HG03045 (cell line): ENCODE results near the gene MOBP.
"Not testable (repeated sequence)": the region's sequence is repeated elsewhere in the genome, so short reads cannot be mapped to it uniquely, and the experiment has no call there.

ENCODE experiments used
- ATAC-seq: cut with Tn5 transposase; IDR thresholded peaks from one replicate; pipeline ENCODE4 v1.9.1; 2021; ENCODE audit warnings: mild to moderate bottlenecking, moderate library complexity; ENCODE audit not compliant: unreplicated experiment

Gene MOBP

DNA sequence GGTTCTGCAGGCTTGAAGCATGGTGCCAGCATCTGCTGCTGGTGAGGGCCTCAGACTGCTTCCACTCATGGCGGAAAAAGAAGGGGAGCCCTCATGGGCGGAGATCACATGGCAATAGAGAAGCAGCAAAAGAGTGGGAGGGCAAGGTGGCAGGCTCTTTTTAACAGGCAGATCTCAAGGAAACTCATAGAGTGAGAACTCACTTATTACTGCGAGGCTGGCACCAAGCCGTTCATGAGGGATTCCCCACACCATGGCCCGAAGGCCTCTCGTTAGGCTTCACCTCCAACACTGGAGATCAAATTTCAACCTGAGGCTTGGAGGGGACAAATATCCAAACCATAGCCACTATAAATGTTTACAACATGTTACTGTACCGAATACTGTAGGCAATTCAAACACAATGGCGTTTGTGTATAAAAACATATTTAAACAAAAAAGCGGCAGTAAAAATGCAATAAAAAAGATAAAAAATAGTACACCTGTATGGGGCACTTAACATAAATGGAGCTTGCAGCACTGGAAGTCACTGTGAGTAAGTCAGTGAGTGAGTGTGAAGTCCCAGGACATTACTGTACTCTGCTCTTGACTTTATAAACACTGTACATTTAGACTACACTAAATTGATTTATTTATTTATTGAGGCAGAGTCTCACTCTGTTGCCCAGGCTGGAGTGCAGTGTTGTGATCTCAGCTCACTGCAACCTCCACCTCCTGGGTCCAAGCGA lies 18.8 kb upstream of the MOBP start:
- no peak for ATAC-seq

DNA sequence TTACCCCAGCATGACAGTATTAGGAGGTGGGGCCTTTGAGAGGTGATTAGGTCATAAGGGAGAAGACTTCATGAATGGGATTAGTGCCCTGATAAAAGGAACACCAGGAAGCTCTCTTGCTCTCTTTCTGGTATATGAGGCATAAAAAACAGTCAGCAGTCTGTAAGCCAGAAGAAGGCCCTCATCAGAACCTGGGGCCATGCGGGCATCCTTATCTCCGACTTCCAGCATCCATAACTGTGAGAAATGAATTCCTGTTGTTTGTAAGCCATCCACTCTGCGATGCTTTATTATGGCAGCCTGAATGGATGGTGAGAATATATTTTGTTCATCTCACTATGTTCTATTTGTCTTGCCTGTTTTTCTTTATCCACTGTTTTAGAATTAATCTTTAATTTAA lies 17.7 kb upstream of the MOBP start:
- no peak for ATAC-seq

DNA sequence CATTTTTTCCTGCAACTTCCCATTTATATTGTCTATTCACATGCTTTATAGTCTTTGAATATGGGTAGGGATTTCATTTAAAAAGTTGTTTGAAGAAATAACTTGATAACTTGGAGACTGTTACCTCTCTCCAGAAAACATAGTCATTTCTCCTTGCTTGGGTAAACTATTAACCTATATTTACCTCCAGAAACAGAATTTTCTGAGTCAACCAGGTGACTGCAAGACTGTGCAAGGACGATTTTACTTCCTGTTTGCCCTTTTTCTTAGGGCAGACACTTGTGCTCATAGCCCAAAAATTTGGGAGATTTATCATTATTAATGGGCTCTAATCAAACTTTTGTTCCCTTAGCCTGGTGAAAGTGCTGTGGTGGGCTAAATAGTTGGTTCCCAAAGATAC lies 14.3 kb upstream of the MOBP start:
- no peak for ATAC-seq

DNA sequence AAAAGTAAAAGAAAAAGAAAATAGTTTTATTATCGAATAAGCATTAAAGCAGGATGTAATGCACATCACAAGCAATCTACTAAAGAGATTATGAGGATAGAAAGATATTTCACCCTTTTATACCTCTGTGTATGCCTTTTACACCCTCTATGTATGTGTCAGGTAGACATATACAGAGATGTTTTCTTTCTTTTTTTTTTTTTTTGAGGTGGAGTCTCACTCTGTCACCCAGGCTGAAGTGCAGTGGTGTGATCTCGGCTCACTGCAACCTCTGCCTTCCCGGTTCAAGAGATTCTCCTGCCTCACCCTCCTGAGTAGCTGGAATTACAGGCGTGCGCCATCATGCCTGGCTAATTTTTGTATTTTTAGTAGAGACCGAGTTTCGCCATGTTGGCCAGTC lies 13.6 kb upstream of the MOBP start:
- ATAC-seq = not testable (repeated sequence)

DNA sequence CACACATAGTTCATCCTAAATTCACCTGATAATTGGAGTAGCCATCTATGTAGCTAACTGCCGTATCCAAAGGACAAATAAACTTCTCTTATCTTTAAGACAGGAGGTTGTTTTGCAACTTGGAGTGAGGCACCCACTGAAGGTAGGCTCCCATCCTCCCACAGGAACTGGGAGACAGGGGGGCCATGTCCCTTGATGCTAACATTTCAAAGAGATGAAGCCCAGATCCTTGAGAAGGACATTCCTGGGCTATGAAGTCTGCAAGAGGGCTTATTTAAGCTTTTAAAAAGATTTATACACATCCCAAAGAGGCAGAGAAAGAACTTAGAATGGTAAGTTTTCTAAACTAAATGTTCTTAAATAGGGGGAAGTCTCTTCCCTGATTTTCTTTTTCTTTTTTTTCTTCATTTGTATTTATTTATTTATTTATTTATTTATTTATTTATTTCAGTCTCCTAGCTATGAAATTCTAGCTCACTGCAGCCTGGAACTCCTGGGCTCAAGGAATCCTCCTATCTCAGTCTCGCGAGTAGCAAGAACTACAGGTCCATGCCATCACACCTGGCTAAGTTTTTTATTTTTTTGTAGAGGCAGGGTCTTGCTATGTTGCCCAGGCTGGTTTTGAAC lies 12.8 kb upstream of the MOBP start:
- ATAC-seq = no peak

DNA sequence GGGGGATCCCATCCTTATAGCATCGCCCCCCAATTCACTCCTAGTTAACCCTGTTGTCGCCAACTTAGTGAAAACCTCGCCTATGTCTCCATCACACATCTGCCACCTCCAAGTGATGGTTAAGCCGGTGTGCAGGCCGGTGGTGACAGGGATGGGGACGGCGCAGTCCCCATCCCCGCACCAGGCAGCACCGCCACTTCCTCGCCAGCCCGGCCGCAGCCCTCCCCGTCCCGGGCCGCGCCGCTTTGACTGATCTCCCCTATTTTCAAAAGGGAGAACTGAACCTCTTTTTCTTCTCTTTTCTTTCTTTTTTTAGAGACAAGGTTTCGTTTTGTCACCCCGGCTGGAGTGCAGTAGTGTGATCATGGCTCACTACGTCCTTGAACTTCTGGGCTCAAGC lies 11.3 kb upstream of the MOBP start:
- ATAC-seq = no peak

DNA sequence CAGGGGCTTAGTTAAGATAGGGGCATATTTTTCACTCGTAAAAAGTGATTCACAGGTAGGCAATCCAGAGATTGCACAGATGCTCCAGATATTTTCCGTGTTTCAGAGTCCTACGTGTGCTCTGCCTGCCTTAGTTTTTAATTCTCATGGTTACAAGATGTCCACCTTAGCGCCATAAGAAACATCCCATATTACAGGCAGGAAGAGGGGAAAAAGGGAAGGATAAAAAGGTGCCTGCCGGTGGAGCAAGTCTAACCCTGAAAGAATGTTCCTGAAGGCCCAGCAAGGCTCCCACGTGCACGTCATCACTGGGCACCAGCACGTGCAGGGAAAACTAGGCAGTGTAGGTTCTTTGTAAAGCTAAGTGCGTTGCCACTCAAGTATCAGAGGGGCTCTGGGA lies 10.1 kb upstream of the MOBP start:
- ATAC-seq = no peak

DNA sequence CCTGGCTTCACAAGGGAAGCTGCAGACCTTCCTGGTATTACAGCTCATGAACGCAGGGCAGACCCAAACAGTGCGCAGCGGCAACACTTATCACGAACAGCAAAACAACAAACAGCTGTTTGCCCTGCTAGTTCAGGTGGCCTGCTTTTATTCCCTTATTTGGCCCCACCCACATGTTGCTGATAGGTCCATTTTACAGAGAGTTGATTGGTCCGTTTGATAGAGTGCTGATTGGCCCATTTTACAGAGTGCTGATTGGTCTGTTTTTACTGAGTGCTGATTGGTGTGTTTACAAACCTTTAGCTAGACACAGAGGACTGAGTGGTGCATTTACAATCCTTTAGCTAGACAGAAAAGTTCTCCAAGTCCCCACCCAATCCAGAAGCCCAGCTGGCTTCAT lies 8.9 kb upstream of the MOBP start:
- ATAC-seq = not testable (repeated sequence)

DNA sequence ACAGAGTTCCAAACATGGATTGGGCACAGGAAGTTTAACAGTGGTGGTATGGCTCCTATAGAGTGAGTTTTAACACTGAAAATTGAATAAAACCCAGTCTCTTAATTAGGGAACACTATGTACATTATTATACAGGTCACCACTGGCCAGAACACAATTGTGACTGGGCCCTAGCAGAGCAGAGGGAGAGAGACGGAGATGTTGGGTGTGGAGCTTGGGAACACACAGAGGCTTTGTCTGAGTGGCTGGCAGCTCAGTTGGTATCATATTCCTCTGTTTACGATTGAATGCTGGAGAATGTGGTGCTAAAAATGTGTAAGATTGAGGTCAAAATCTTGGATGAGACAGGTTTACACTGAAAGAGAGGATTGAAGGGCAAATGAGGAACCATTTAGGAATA lies 6.8 kb upstream of the MOBP start:
- ATAC-seq = no peak

DNA sequence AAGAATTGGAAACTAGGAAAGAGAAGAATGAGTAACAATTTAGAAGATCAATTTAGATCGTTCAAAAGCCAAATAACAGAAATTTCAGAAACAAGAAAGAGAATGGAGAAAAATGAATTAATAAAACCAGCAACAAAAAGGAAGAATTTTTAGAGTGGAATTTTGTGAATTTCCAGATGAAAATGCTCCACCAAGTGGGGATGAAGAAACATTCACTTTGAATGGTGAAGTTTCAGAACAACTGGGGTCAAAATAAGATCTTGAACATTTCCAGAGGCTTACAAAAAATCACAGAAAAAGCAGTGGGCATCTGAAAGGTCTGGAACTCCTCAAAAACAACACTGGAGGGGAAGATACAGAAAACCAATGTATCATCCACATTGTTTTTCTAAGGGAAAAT lies 4.2 kb upstream of the MOBP start:
- no peak for ATAC-seq

DNA sequence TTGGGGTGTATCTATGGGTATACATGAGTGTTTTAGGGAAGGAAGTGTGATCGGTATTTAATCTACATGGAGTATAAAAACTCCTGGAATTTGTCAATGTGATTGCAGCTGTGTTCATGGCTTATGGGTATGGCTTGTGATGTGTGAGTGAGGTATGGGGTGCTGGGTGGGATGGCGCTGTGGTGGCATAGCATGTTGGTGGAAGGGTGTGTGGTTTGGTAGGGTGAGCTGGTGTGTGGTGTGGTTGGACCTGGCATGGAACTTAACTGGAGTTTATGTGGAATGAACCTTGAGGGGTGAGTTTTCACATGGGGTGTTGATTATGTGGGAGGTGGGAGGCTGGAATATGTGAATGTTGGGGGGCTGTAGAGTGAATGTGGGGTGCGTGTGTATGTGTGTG lies 492 bp upstream of the MOBP start:
- no peak for ATAC-seq

DNA sequence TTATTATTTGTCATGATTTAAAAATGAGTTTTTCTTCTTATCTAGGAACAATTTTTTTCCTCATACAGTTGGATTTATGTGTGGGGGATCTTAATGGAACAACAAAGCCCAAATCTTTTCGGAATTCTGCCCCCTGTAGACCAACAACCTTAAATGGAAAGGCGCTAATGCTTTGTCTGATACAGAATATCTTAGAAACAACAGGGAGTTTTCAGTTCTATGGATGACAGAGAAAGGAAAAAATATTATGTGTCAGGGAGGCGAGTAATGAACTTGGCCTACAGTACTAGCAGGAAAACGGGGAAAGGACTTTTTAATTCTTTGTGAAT lies 592 bp downstream of the MOBP start:
- no peak for ATAC-seq

DNA sequence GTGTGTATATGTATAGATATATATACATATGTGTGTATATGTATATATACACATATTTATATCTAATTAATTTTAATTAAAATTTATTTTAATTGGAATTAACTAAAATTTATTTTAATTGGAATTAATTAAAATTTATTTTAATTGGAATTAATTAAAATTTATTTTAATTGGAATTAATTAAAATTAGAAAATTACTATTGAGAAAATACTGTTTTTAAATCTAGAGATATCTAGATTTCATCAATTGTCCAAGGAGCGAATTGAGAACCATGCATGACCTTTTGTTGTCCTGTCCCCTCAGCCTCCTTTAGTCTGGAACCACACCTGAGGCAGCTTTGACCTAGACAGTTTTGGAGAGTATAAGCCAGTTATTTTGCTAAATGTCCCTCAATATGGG lies 1.8 kb downstream of the MOBP start:
- ATAC-seq = no peak

DNA sequence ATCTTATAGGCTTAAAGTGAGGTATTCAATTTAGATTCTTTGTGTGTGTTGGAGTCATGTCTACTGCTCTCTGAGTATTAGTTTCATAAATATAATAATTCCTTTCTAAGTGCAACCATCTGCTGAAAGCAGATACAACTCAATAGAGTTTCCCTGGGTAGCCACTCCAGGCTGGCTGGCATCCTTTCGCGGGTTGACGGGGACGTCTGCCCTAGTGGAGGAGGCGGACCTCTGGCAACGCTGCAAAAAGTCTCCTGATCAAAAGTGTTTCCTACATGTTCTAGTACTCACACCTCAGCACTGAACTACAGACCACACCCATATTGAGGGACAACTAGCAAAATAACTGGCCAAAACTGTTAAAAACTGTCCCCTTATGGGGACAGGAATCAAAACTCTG lies 2.5 kb downstream of the MOBP start:
- ATAC-seq = no peak

DNA sequence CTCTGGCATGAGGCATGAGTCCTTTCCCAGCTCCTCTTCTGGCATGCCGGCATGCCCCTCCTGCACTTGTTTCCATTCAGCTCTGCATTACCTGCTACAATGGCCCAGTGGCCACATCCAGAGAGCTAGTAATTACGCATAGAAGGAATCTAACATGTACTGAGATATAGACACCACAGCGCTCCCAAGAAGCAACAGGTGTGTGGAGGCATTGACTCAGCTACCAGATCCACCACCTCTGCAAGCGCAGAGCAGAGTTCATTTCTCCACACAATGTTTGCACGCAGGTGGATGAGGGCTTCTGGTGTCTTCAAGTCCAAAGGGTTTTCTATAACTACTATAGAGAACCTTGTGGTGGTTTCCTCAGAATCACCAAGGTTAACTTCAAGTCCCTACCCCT lies 4.2 kb downstream of the MOBP start:
- ATAC-seq = no peak

DNA sequence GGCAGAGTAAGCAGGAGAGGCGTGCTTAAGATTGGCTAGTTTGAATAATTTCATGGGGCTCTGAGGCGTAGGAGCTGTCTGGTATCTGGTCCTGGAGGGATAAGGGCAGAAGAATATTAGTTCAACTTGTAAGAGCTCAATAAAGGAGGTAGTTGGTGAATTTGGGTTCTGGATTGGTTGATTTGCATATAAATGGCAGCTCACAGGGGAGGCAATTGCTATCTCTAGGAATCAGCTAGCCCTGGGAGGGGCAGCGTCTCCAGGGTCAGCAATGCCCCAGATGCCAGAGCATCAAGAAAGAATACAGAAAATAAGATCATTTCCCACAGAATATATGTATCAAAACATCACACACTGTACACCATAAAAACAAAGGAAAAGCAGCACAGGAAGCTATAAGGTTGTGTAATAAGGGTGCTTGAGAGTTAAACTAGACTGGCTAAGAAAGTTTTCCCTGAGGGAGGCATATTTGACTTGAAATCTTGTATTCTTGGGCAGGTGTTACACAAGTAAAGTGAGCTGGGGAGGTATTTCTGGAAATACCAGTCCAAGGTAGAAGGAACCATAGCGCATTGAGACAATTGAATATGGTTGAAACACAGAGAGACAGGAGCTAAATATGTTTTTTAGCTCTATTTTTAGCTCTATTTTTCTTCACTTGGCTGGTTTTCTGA lies 6.1 kb downstream of the MOBP start:
- ATAC-seq = no peak

DNA sequence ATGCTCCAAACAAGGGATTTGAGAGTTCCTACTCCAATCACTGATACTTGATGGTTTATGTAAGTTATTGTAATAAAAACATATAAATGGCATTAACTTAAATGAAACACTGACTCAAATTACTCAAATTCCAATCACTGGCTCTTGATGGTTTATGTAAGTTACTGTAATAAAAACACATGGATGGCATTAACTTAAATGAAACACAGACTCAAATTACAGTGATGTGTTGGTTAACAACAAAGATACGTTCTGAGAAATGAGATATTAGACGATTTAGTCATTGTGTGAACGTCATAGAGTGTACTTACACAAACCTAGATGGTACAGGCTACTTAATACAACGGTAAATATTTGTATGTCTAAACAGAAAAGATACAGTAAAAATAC lies 6.6 kb downstream of the MOBP start:
- no peak for ATAC-seq

DNA sequence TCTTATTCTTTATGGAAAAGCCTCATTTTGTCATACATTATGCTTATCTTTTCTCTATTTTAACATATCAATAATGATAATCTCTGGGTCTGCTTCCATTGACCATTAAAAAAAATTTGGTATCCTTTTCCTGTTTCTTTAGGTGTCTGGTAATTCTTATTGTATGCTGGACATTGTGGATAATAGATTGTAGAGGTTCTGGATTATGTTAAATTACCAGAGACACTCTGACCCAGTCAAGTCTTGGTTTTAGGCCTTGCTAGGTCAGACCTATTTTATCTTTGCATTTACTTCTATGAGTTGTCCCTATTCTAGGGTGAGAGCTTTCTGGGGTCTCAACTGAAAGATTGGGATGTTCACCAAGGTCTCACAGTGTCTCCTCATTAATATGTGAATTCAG lies 9.3 kb downstream of the MOBP start:
- ATAC-seq = no peak

DNA sequence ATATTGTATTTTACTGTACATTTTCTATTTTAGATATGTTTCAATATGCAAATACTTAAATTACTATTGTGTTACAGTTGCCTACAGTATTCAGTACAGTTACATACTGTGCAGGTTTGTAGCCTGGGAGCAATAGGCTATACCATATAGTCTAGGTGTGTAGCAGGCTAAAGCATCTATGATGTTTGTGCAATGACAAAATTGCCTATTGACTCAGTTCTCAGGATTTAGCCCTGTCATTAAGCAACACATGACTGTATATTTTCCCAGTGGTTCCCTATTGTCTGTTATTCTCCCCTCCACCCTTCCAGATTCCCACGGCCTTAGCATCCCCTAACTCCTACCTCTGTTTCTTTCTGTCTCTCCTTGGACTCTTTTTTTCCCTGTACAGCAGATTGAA lies 10.7 kb downstream of the MOBP start:
- ATAC-seq = no peak

DNA sequence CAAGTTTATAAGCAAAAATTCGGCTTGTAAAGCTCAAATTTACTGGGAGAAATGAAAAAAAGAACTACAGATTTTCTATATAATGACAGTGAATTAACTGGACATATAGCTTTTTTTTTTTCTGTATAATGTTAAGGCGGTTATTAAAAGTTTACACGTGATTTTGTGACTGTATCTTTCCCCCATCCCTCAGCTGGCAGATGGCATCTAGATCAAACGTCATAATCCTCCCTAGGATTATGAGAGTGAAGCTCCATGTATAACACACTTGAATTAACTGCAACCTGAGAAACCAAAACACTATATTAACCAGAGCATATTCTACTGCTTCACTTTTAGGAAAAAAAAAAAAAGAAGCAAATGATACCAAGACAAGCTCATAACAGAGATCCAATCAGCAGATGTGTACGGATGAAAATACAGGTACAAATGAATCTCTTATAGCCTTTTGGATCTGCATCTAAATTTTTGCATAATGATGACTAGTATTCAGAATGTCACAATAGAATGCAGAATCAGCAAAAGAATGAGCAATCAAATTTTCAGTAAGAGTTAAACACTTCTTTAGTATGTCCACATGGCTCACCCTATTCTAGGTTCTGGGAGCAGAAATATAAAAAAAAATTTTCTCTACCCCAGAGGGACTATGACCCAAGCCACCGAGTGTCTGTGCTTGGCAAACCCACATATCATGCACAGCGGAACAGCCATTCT lies 12.4 kb downstream of the MOBP start:
- ATAC-seq = no peak

DNA sequence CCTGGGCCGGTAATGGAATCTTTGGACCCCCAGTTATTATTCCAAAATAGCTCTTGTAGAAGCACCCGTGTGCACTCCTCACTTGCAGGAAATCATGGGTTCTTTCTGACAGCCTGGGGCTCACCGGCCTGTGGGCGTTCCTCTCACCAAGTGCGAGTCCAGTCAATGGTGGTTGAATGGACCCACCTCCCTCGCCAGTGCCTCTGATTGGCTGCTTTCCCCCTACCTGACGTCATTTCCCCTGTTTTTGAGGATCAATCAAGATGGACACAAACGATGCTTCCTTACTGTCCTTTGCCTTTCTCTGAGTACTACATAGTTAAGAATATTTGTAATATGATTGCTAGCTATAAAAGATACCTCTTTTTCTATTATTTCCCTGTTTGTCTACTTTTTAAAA lies 18.1 kb downstream of the MOBP start:
- no peak for ATAC-seq

DNA sequence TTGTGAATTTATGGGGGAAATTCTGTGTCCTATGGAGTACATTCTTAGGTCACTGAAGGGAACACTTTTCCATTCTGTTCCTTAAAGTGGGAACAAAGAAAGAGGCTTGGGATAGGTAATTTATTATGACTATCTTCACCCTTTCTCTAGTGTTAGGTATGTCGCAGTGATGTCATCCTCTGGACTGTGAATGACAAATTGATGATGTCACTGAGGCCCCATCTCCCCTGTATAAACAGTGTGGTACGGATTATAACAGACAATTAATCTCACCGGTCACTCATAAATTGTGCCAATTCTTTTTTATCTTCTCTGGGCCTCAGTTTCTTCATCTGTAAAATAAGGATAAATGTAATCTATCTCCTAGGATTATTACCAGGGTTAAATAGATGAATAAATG lies 23.5 kb downstream of the MOBP start:
- no peak for ATAC-seq
